Posterior cingulate gyrus (tissue), 11 donors: ENCODE data around the gene PSD4.

Experiments used
- DNase-seq, 10 donors: peaks; one replicate each; pipeline versions ENCODE4 v3.0.0 to v3.0.0-alpha.2; 2020 to 2021; ENCODE audit warnings: mixed read lengths in 3 of 10
- intact Hi-C: fragments of 100-400 bp; cut with DNase I; formaldehyde crosslinking; loops from one replicate; pipeline ENCODE4 v1.15.1; 2023

The PSD4 gene

GRCh38 chr2:113216891-113217454 is 43.2 kb downstream of the PSD4 start:
- intact Hi-C loops, result no loop called here

GRCh38 chr2:113217455-113218282 is 43.9 kb downstream of the PSD4 start:
- peak in 3 of 10 donors; percentile 37 to 67 (median 65) for DNase-seq
- intact Hi-C loops, result no loop called here

More at GRCh38 chr2:113216891-113217454, 43.2 kb downstream of the PSD4 start:
- peak in 3 of 10 donors; percentile 20 to 66 (median 40) for DNase-seq

DNA sequence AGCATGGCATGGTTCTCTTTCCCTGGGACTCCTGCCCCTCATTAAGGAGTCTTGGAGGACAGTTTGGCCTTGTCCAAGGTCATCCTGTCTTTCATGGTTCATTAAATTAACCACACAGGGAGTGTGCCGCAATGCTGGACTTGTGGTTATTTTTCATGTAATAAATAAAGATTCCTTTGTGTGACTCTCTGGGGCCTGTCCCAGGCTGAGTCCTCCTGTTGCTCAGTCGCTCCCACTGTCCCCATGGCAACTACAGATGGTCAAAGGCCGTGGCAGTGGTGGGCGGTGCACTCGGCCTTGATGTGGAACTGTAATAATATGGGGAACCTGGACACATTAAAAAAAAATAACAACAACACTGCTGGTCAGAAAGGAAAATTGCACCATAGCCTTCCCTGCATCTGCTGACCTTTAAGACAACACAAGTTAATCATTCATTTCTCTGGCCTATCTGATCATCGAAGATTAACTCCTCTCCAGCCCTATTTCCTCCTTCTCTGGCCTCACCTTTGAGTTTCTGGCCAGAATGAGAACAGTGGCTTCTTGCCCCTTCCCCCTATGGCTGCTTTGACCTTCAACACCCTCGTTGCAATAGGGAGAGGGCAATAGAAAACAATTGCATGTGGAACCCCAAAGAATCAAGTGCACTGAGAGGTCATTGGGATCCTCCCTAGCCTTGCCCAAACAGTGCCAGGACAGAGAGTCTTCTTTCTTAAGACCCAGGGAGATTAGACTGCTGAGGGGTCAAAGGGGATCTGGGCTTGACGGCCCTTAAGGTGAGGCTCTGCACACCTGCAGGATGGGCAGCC is 44.7 kb downstream of the PSD4 start:
- peak in 4 of 10 donors; percentile 43 to 88 (median 70) for DNase-seq
- intact Hi-C loops, result no loop called here

DNA sequence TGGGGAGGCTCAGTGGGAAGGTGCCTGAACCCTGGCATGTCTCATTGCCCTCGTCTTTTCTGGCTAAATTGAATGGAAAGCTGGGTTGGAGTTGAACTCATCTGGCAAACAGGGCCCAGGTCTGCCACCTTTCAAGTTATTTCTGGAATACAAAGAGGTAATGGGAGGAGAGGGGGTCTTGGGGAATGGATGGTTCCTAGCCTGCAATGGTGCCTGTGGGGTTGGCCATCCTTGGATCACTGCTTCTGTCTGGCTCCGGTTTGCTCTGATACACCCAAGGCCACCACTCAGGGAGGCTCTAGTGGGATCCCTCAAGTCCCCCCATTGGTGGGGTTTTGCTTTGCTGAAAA is 45.3 kb downstream of the PSD4 start:
- intact Hi-C loops, result no loop called here
- DNase-seq, result peak in 1 of 10 donors; percentile 33

GRCh38 chr2:113219525-113219888 is 45.7 kb downstream of the PSD4 start:
- intact Hi-C loops, result no loop called here
- peak in 2 of 10 donors; percentile 38 to 44 for DNase-seq

GRCh38 chr2:113219889-113220641 is 46.3 kb downstream of the PSD4 start:
- peak in 2 of 10 donors; percentile 75 to 84 for DNase-seq
- intact Hi-C loops, result no loop called here

DNA sequence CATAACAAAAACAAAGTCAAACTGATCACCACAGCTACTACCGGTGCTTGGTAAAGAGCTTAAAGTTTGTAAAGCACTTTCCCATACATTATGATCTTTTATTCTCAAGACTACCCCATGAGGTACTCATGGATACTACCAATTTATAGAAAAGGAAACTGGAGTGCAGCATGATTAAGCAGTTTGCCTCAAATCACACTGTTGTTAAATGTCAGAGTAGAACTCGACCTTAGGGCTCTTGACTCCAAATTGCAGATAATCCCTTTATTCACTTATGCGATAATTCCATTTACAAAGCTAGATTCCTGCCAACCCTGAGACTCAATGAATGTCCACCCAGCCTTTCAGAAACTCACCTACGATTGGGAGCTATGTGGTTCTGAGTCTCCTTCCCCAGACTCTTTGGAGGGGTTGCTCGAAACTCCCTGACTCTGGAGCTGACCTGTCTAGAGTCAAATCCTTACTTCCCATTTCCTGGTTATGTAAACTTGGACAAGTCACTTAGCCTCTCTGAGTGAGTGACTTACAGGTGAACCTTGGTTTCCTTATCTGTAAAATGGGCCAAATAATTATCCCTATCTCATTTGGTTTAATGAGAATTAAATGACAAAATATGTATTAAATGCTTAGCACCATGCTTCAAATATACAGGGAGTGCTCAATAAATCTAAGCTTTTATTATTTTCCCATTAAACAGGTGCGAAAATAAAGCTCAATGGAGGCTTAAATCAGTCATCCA is 47.4 kb downstream of the PSD4 start:
- peak in 1 of 10 donors; percentile 12 for DNase-seq
- intact Hi-C loops, result no loop called here

DNA sequence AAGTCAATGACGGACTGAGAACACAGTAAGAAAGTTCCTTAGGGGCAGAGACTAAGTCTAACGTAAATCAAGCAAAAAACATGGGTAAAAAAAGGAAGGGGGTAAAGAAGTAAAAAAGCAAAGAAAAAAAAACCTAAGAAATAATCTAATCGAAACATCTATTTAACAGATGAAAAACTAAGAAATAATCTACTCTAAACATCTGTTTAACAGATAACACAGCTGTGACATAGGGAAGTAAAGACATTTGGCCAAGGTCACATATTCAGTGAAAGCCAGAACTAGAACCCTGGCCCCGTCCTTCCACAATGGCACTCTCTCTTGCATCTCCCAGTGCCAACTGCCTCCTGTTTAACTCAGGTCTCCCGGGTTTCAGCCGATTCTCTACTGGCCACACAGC is 48.1 kb downstream of the PSD4 start:
- peak in 2 of 10 donors; percentile 2 to 48 for DNase-seq
- intact Hi-C loops, result no loop called here

- intact Hi-C loops, result no loop called here
These were observed 50.0 kb downstream of the PSD4 start for GRCh38 chr2:113223813-113224212.

DNA sequence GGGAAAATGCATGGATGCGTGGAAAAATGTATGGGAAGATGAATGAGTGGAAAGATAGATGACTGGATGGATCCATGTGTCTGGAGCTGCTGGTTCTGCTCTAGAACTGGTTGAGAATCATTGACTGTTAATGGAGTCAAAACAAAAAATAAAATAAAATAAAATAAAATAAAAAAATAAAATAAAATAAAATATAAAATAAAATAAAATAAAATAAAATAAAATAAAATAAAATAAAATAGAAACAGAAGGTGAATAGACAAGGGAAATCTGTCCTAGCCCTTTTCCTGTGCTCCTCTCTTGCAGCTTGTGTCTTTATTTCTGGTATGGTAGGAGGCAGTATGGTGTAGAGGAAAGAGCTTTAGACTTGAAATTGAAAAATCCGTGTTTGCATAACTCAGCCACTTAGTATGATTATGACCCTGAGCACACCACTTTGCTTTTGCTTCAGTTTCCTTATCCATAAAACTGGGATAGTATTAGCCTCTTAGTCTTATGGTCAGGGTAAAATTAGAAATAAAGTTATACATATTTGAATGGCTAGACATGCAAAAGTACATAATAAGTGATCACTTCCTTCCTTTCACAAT is 51.0 kb downstream of the PSD4 start:
- intact Hi-C loops, result no loop called here
- DNase-seq, result no peak

More at GRCh38 chr2:113223813-113224212, 50.0 kb downstream of the PSD4 start:
- DNase-seq, result no peak

GRCh38 chr2:113225263-113226259 is 51.8 kb downstream of the PSD4 start:
- peak in 1 of 10 donors; percentile 27 for DNase-seq
- intact Hi-C loops, result no loop called here

DNA sequence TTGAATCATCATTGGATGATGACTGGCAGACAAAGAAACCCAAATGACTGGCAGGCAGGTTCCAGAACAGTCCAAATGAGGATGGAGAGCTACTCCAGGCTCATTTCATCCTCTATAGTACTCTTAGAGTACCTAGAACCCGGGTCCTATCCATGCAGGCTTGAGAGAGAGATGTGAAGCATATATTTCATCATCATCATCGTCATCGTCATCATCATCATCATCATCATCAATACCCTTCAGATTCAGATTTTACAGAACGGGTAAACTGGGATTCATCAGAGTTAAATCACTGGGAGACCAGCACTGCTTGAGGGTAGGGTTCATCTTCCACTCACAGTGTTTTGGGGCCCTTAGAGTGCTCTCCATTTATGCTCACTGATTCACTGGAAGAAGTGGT is 52.7 kb downstream of the PSD4 start:
- no peak for DNase-seq
- intact Hi-C loops, result no loop called here

GRCh38 chr2:113227290-113227689 is 53.5 kb downstream of the PSD4 start:
- intact Hi-C loops, result no loop called here
- no peak for DNase-seq

GRCh38 chr2:113227698-113228097 is 53.9 kb downstream of the PSD4 start:
- DNase-seq, result no peak
- intact Hi-C loops, result no loop called here

GRCh38 chr2:113228351-113228750 is 54.6 kb downstream of the PSD4 start:
- no peak for DNase-seq
- intact Hi-C loops, result no loop called here

GRCh38 chr2:113228991-113229716 is 55.4 kb downstream of the PSD4 start:
- DNase-seq, result no peak
- intact Hi-C loops, result no loop called here

DNA sequence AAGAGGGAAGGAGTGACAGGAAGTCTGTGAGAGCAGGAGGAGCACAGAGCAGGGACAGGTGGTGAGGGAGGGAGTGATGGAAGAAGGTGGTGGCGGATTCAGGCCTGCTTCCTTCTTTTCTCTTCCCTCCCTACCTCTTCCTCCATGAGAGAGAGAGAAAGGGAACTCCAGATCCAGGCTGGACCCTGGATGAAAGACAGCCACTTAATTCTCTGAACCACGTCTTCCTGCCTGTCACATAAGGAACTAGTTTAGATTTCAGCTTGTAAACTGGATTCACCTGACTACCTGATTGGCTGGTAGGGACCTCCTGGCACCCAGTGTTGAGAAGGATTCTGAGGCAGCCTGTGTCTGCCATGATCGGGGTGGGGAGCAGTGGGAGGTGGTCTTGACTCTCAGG is 56.0 kb downstream of the PSD4 start:
- intact Hi-C loops, result no loop called here
- no peak for DNase-seq

DNA sequence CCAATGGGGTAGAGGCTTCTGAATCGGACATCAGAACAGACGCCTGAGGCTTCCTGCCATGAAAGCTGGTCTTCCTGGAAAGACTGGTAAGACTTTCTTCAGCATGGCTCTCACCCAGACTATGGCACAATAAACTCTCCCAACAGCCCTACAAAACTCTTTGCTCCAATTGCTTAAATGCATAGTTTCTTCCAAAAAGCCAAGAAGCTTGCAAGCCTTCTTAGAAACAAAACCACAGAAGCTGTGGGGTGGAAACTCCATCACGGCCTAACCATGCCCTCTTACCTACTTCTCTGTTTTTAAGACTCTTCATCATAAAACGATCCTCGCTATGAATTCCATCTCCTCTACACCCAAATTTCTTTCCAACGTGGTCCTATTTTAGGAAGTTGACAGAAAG is 56.8 kb downstream of the PSD4 start:
- intact Hi-C loops, result no loop called here
- DNase-seq, result no peak
